Neural progenitor cell (in vitro differentiated cells): ENCODE data around the gene GMDS. TPM values are rescaled to one million over a fixed set of nuclear protein-coding genes. Genes with fewer than 3 reads are reported as not detected.

Experiments used
- DNase-seq: peaks from one replicate; pipeline ENCODE4 v3.0.0-alpha.2; 2016; ENCODE audit warnings: low spot score
- H2AFZ ChIP-seq: fragments of 200-600 bp; sonication (generic); replicated peaks from 2 replicates; pipeline ENCODE4 v1.6.1; 2016; ENCODE audit warnings: antibody characterized with exemption
- H3F3A ChIP-seq: fragments of 200-600 bp; sonication (generic); 2 replicates; pipeline ENCODE4 v1.6.1; 2016; ENCODE audit warnings: antibody characterized with exemption, low read depth
- H3K27ac ChIP-seq: fragments of 200-600 bp; sonication (generic); 2 replicates; pipeline ENCODE4 v1.5.1; 2016; ENCODE audit warnings: mild to moderate bottlenecking
- H3K27me3 ChIP-seq: fragments of 200-600 bp; sonication (generic); 2 replicates; pipeline ENCODE4 v1.6.1; 2016; ENCODE audit warnings: mild to moderate bottlenecking, moderate library complexity
- H3K36me3 ChIP-seq: fragments of 200-600 bp; sonication (generic); 2 replicates; pipeline ENCODE4 v1.5.1; 2016
- H3K4me1 ChIP-seq: fragments of 200-600 bp; sonication (generic); 2 replicates; pipeline ENCODE4 v1.6.1; 2016; ENCODE audit warnings: mixed run types
- H3K4me2 ChIP-seq: fragments of 200-600 bp; sonication (generic); 2 replicates; pipeline ENCODE4 v1.6.1; 2016
- H3K4me3 ChIP-seq: fragments of 200-600 bp; sonication (generic); 2 replicates; pipeline ENCODE4 v1.5.1; 2016
- H3K79me2 ChIP-seq: fragments of 200-600 bp; sonication (generic); 2 replicates; pipeline ENCODE4 v1.6.1; 2016; ENCODE audit warnings: low read depth
- H3K9ac ChIP-seq: fragments of 200-600 bp; sonication (generic); 2 replicates; pipeline ENCODE4 v1.6.1; 2016
- H3K9me3 ChIP-seq: fragments of 200-600 bp; sonication (generic); 2 replicates; pipeline ENCODE4 v1.5.1; 2016; ENCODE audit warnings: low read depth
- H4K20me1 ChIP-seq: fragments of 200-600 bp; sonication (generic); 2 replicates; pipeline ENCODE4 v1.6.1; 2016; ENCODE audit warnings: low read depth
- H3K27ac Mint-ChIP-seq: 3 replicates; pipeline ENCODE4 v1.8.0; 2021; ENCODE audit warnings: mixed read lengths
- H3K27me3 Mint-ChIP-seq: 2 replicates; pipeline ENCODE4 v1.8.0; 2022; ENCODE audit warnings: low read depth, mild to moderate bottlenecking, inconsistent platforms, moderate library complexity, mixed read lengths; ENCODE audit not compliant: insufficient read depth
- H3K36me3 Mint-ChIP-seq: 3 replicates; pipeline ENCODE4 v1.8.0; 2021; ENCODE audit warnings: mixed read lengths
- H3K4me1 Mint-ChIP-seq: 3 replicates; pipeline ENCODE4 v1.8.0; 2021; ENCODE audit warnings: mixed read lengths
- H3K4me3 Mint-ChIP-seq: 3 replicates; pipeline ENCODE4 v1.8.0; 2021; ENCODE audit warnings: mild to moderate bottlenecking, moderate library complexity, mixed read lengths
- H3K9me3 Mint-ChIP-seq: 3 replicates; pipeline ENCODE4 v1.8.0; 2020; ENCODE audit warnings: mixed read lengths
- CTCF ChIP-seq: fragments of 200-600 bp; sonication (generic); IDR thresholded peaks from 2 replicates; pipeline ENCODE4 v1.5.1; 2017; ENCODE audit warnings: antibody characterized with exemption, mild to moderate bottlenecking
- EZH2 ChIP-seq: fragments of 200-600 bp; sonication (generic); IDR thresholded peaks from 2 replicates; pipeline ENCODE4 v1.6.1; 2017; ENCODE audit warnings: antibody characterized with exemption, mild to moderate bottlenecking, moderate library complexity
- EZH2phosphoT487 ChIP-seq: fragments of 200-600 bp; sonication (generic); IDR thresholded peaks from 2 replicates; pipeline ENCODE4 v1.6.1; 2017; ENCODE audit warnings: antibody characterized with exemption
- total RNA-seq: library from RNA; depleted of rRNA; stranded (reverse); fragments of >200 nt; gene quantifications from 2 replicates; pipeline ENCODE4 v1.2.3, GENCODE V29; 2015; ENCODE audit warnings: low replicate concordance

Gene GMDS
- total RNA-seq, 1 donor from 2014 or later = 22.6 TPM

- Histone ChIP-seq H3K4me3 (no peak overlapping the region), H3K27me3 (no peaks in the 10 kb centered on the region), H3K27ac (no peak overlapping the region), H3K79me2 (no peaks in the 10 kb centered on the region), H4K20me1 (no peaks in the 10 kb centered on the region), H3K4me1 (peaks cover 30% of the 10 kb centered on the region), H3F3A (peaks cover 13% of the 10 kb centered on the region), H3K36me3 (no peaks in the 10 kb centered on the region), H2AFZ (no peak overlapping the region), H3K9ac (no peak overlapping the region), H3K9me3 (no peaks in the 10 kb centered on the region), H3K4me2 (no peak overlapping the region)
- Mint-ChIP-seq H3K9me3 (peaks cover 3% of the 10 kb centered on the region), H3K27ac (no peak overlapping the region), H3K4me1 (peaks cover 32% of the 10 kb centered on the region), H3K4me3 (no peak overlapping the region), H3K36me3 (no peaks in the 10 kb centered on the region), H3K27me3 (no peaks in the 10 kb centered on the region)
- DNase-seq = no peak
- TF ChIP-seq EZH2 (no peak), EZH2phosphoT487 (no peak), CTCF (no peak)
Observed at GRCh38 chr6:1839361-1839760, 406.0 kb downstream of the GMDS start.

GRCh38 chr6:1838604-1839213 is 406.7 kb downstream of the GMDS start:
- H3K27ac ChIP-seq = no peak overlapping the region
- peaks cover 32% of the 10 kb centered on the region for H3K4me1 Mint-ChIP-seq
- no peak overlapping the region for H3K9ac ChIP-seq
- DNase-seq = no peak
- H3K4me2 ChIP-seq = peak overlapping the region; percentile 46
- H3K4me1 ChIP-seq = peaks cover 36% of the 10 kb centered on the region
- H3K27me3 Mint-ChIP-seq = no peaks in the 10 kb centered on the region
- H3K79me2 ChIP-seq = no peaks in the 10 kb centered on the region
- H3K4me3 ChIP-seq = no peak overlapping the region
- no peaks in the 10 kb centered on the region for H3K36me3 Mint-ChIP-seq
- peaks cover 3% of the 10 kb centered on the region for H3K9me3 Mint-ChIP-seq
- H3K27ac Mint-ChIP-seq = no peak overlapping the region
- H3K36me3 ChIP-seq = no peaks in the 10 kb centered on the region
- peaks cover 13% of the 10 kb centered on the region for H3F3A ChIP-seq
- H4K20me1 ChIP-seq = no peaks in the 10 kb centered on the region
- H3K27me3 ChIP-seq = no peaks in the 10 kb centered on the region
- TF ChIP-seq EZH2phosphoT487 (no peak), CTCF (no peak), EZH2 (no peak)
- no peaks in the 10 kb centered on the region for H3K9me3 ChIP-seq
- H3K4me3 Mint-ChIP-seq = no peak overlapping the region
- H2AFZ ChIP-seq = no peak overlapping the region

GRCh38 chr6:1837826-1838225 is 407.6 kb downstream of the GMDS start:
- H2AFZ ChIP-seq = peak overlapping the region; percentile 12
- peak overlapping the region; percentile 86 for H3K27ac Mint-ChIP-seq
- no peaks in the 10 kb centered on the region for H3K36me3 ChIP-seq
- no peaks in the 10 kb centered on the region for H3K36me3 Mint-ChIP-seq
- H3K4me1 ChIP-seq = peaks cover 36% of the 10 kb centered on the region
- H3K9me3 ChIP-seq = no peaks in the 10 kb centered on the region
- H3K27me3 ChIP-seq = no peaks in the 10 kb centered on the region
- H3K4me3 ChIP-seq = no peak overlapping the region
- H3K9ac ChIP-seq = no peak overlapping the region
- H3K27me3 Mint-ChIP-seq = no peaks in the 10 kb centered on the region
- peaks cover 13% of the 10 kb centered on the region for H3F3A ChIP-seq
- peaks cover 3% of the 10 kb centered on the region for H3K9me3 Mint-ChIP-seq
- TF ChIP-seq EZH2 = no peak
- TF ChIP-seq CTCF = no peak
- no peak for TF ChIP-seq EZH2phosphoT487
- H3K79me2 ChIP-seq = no peaks in the 10 kb centered on the region
- H3K4me2 ChIP-seq = peak overlapping the region; percentile 46
- H4K20me1 ChIP-seq = no peaks in the 10 kb centered on the region
- H3K4me3 Mint-ChIP-seq = peak overlapping the region; percentile 63
- no peak overlapping the region for H3K27ac ChIP-seq
- DNase-seq = no peak
- peaks cover 38% of the 10 kb centered on the region for H3K4me1 Mint-ChIP-seq
